Muscle layer of colon (tissue), 2 donors: ENCODE data around the gene CECR2.
"Not testable (repeated sequence)": the region's sequence is repeated elsewhere in the genome, so short reads cannot be mapped to it uniquely, and the experiment has no call there.

Source experiments
- H3K27ac ChIP-seq: one replicate; pipeline ENCODE4 v1.7.0; 2013; ENCODE audit warnings: low read depth, mild to moderate bottlenecking, low read length, moderate library complexity
- H3K27me3 ChIP-seq, 2 donors: one replicate each; pipeline ENCODE4 v1.7.0; 2013; ENCODE audit warnings: low read length in 2 of 2, mild to moderate bottlenecking in 2 of 2; ENCODE audit not compliant: insufficient read depth in 2 of 2, control insufficient read depth in 1 of 2
- H3K36me3 ChIP-seq: one replicate; pipeline ENCODE4 v1.7.0; 2013; ENCODE audit warnings: mild to moderate bottlenecking, low read length; ENCODE audit not compliant: insufficient read depth
- H3K4me1 ChIP-seq: one replicate; pipeline ENCODE4 v1.7.0; 2013; ENCODE audit warnings: mild to moderate bottlenecking, low read length; ENCODE audit not compliant: insufficient read depth
- H3K4me3 ChIP-seq, 2 donors: one replicate each; pipeline ENCODE4 v1.7.0; 2013; ENCODE audit warnings: low read length in 2 of 2, low read depth in 1 of 2, mild to moderate bottlenecking in 1 of 2, moderate library complexity in 1 of 2
- H3K9ac ChIP-seq: one replicate; pipeline ENCODE4 v1.7.0; 2013; ENCODE audit warnings: low read length
- H3K9me3 ChIP-seq: one replicate; pipeline ENCODE4 v1.7.0; 2013; ENCODE audit warnings: mild to moderate bottlenecking, low read length
- donor health status: abdominal sarcoma.
- donor health status: Adenocarcinoma of cecum.

The CECR2 gene

DNA sequence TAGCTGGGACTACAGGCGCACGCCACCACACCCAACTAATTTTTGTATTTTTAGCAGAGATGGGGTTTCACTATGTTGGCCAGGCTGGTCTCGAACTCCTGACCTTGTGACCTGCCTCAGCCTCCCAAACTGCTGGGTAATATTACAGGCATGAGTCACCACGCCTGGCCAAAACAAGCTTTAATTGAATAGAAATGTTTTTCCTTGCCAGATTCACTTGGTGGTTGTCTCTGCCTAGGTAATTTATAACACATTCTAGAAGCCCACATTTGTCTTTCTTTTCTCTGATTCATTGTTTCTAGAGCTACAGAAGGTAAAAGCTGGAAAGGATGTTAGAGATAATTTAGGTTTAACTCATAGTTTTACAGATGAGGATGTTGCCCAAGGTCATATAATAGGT, 41.3 kb downstream of the CECR2 start:
- no peaks in the 10 kb centered on the region for H3K27me3 ChIP-seq
- H3K27ac ChIP-seq: no peak overlapping the region
- H3K9ac ChIP-seq: no peak overlapping the region
- H3K4me1 ChIP-seq: no peaks in the 10 kb centered on the region
- H3K4me3 ChIP-seq: no peak overlapping the region
- no peaks in the 10 kb centered on the region for H3K9me3 ChIP-seq
- no peaks in the 10 kb centered on the region for H3K36me3 ChIP-seq

DNA sequence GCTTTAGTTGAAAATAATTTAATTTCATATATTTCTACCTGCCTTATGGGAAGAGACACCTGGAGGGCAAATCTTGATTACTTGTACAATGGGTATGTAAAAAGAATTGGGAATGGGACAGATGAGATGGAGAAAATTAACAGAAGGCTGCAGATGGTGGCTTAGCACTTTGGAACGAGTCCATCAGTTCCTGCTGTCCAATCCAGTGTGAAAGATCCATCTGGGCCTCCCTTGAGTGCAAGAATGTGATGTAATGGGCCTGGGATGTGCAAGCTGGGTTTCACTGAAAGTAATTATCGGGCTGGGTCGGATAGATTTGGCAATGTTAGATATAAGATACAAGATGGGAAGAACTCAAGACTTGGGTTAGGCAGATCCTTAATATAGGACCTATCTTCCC, 42.0 kb downstream of the CECR2 start:
- Histone ChIP-seq H3K9ac (no peak overlapping the region), H3K4me3 (no peak overlapping the region), H3K4me1 (no peaks in the 10 kb centered on the region), H3K27ac (no peak overlapping the region), H3K27me3 (no peaks in the 10 kb centered on the region), H3K9me3 (no peaks in the 10 kb centered on the region), H3K36me3 (no peaks in the 10 kb centered on the region)

DNA sequence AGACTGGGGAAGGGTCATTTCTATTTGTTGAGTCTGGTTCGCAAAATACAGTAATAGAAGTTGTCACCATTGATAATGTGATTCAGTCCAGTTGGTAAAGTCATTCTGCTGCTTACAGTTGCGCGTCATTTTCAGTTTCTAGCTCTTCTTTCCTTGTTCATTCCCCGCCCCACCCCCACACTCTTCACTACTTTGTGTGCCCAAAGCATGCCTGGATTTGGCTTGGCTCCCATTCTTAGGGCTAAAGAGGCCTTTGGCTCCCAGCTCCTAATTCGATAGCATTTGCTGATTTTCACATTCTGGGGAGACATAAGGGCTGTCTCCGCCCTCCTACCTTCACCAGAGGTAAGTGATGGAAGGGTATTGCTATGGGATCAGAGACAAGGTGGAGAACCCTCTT, 43.0 kb downstream of the CECR2 start:
- Histone ChIP-seq H3K27ac (no peak overlapping the region), H3K9ac (no peak overlapping the region), H3K9me3 (no peaks in the 10 kb centered on the region)

GRCh38 chr22:17418890-17419324, 49.6 kb downstream of the CECR2 start:
- no peaks in the 10 kb centered on the region for H3K36me3 ChIP-seq
- H3K27me3 ChIP-seq: no peaks in the 10 kb centered on the region
- no peak overlapping the region for H3K4me3 ChIP-seq
- H3K27ac ChIP-seq: no peak overlapping the region
- H3K4me1 ChIP-seq: no peaks in the 10 kb centered on the region
- no peaks in the 10 kb centered on the region for H3K9me3 ChIP-seq
- no peak overlapping the region for H3K9ac ChIP-seq

More for the DNA sequence above, 43.0 kb downstream of the CECR2 start:
- no peaks in the 10 kb centered on the region for H3K27me3 ChIP-seq
- no peak overlapping the region for H3K4me3 ChIP-seq
- H3K4me1 ChIP-seq: no peaks in the 10 kb centered on the region
- no peaks in the 10 kb centered on the region for H3K36me3 ChIP-seq

- no peaks in the 10 kb centered on the region for H3K36me3 ChIP-seq
- H3K4me3 ChIP-seq: no peak overlapping the region
- H3K27me3 ChIP-seq: no peaks in the 10 kb centered on the region
- no peaks in the 10 kb centered on the region for H3K9me3 ChIP-seq
- H3K9ac ChIP-seq: no peak overlapping the region
- no peak overlapping the region for H3K27ac ChIP-seq
- H3K4me1 ChIP-seq: no peaks in the 10 kb centered on the region
These were observed 50.1 kb downstream of the CECR2 start for GRCh38 chr22:17419348-17419747.

- no peak overlapping the region for H3K27ac ChIP-seq
- H3K27me3 ChIP-seq: no peaks in the 10 kb centered on the region
- H3K4me1 ChIP-seq: no peaks in the 10 kb centered on the region
- no peaks in the 10 kb centered on the region for H3K9me3 ChIP-seq
- no peak overlapping the region for H3K9ac ChIP-seq
- no peak overlapping the region for H3K4me3 ChIP-seq
- no peaks in the 10 kb centered on the region for H3K36me3 ChIP-seq
These were observed 53.6 kb downstream of the CECR2 start for GRCh38 chr22:17422736-17423343.

GRCh38 chr22:17423616-17424015, 54.4 kb downstream of the CECR2 start:
- H3K9me3 ChIP-seq: no peaks in the 10 kb centered on the region
- no peaks in the 10 kb centered on the region for H3K36me3 ChIP-seq

DNA sequence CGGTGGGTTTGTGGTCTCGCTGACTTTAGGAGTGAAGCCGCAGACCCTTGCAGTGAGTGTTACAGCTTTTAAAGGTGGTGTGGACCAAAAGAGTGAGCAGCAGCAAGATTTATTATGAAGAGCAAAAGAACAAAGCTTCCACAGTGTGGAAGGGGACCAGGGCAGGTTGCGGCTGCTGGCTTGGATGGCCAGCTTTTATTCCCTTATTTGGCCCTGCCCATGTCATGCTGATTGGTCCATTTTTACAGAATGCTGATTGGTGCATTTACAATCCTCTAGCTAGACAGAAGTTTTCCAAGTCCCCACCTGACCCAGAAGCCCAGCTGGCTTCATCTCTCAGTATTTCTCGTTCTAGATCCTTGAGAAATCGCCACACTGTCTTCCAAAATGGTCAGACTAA, 58.3 kb downstream of the CECR2 start:
- H3K9me3 ChIP-seq, H3K9ac ChIP-seq, H3K4me3 ChIP-seq, H3K36me3 ChIP-seq, H3K27ac ChIP-seq, H3K4me1 ChIP-seq, H3K27me3 ChIP-seq: not testable (repeated sequence)

More at GRCh38 chr22:17423616-17424015, 54.4 kb downstream of the CECR2 start:
- Histone ChIP-seq H3K4me3 (no peak overlapping the region), H3K9ac (no peak overlapping the region), H3K27me3 (no peaks in the 10 kb centered on the region), H3K4me1 (no peaks in the 10 kb centered on the region), H3K27ac (no peak overlapping the region)

GRCh38 chr22:17429516-17429915, 60.3 kb downstream of the CECR2 start:
- no peak overlapping the region for H3K4me3 ChIP-seq
- H3K9me3 ChIP-seq: no peaks in the 10 kb centered on the region
- H3K27ac ChIP-seq: no peak overlapping the region
- H3K4me1 ChIP-seq: no peaks in the 10 kb centered on the region
- H3K27me3 ChIP-seq: no peaks in the 10 kb centered on the region
- no peaks in the 10 kb centered on the region for H3K36me3 ChIP-seq
- no peak overlapping the region for H3K9ac ChIP-seq

GRCh38 chr22:17430412-17430811, 61.2 kb downstream of the CECR2 start:
- Histone ChIP-seq H3K9ac (no peak overlapping the region), H3K36me3 (no peaks in the 10 kb centered on the region), H3K4me1 (no peaks in the 10 kb centered on the region), H3K4me3 (no peak overlapping the region), H3K27me3 (no peaks in the 10 kb centered on the region), H3K27ac (no peak overlapping the region), H3K9me3 (no peaks in the 10 kb centered on the region)

DNA sequence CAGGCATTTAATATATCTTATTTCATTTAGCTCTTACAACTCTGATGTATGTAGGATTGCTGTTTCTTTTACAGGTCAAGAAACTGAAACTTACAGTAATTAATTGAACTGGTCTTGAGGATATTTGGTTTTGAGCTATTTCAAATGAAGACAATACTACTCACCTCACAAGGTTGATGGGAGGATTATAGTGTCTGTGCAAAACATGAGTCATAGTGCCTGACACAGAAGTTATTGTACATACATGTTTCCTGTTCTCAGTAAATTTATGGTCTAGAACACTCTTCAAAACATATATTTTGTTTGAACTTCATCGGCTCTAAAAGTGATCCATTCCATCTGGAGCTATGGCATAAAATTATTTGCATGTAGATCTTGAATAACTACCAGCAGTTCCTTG, 61.9 kb downstream of the CECR2 start:
- H3K36me3 ChIP-seq: no peaks in the 10 kb centered on the region
- no peaks in the 10 kb centered on the region for H3K4me1 ChIP-seq
- no peaks in the 10 kb centered on the region for H3K9me3 ChIP-seq
- no peak overlapping the region for H3K27ac ChIP-seq
- no peak overlapping the region for H3K9ac ChIP-seq
- H3K4me3 ChIP-seq: no peak overlapping the region
- no peaks in the 10 kb centered on the region for H3K27me3 ChIP-seq

DNA sequence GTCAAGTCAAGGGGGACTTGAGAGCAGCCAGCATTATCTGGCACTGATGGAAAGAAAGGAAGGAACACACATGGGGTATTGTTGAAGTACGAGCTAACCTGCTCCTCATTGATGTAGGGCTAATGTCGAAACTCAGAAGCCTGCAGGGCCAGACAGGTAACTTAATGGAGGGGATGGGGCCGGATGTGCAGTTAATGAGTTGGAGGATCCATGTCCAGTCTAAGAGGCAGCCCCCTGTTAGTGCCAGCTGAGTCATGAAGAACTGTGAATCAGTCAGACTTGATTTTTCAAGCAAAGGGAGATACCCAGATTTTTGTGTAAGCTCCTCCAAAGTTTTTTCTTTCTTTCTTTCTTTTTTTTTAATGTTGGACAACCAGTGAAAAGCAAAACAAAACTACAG, 65.6 kb downstream of the CECR2 start:
- H3K9me3 ChIP-seq: no peaks in the 10 kb centered on the region
- H3K4me3 ChIP-seq: no peak overlapping the region
- no peaks in the 10 kb centered on the region for H3K36me3 ChIP-seq
- H3K9ac ChIP-seq: no peak overlapping the region
- no peaks in the 10 kb centered on the region for H3K4me1 ChIP-seq
- H3K27me3 ChIP-seq: no peaks in the 10 kb centered on the region
- no peak overlapping the region for H3K27ac ChIP-seq
